HepG2 (cell line): Measurements from ENCODE around the gene NCOA4. TPM values are rescaled to one million over a fixed set of nuclear protein-coding genes. Genes with fewer than 3 reads are reported as not detected.
"Not testable (repeated sequence)": the region's sequence is repeated elsewhere in the genome, so short reads cannot be mapped to it uniquely, and the experiment has no call there.

Source experiments
- ARID3A ChIP-seq: IDR thresholded peaks from 2 replicates; pipeline ENCODE4 v1.6.1; 2012; ENCODE audit warnings: low read depth, low read length, improper control_type of control experiment
- ARID5B ChIP-seq: IDR thresholded peaks from 2 replicates; pipeline ENCODE4 v1.4.0; 2020; ENCODE audit warnings: mild to moderate bottlenecking, missing genetic modification reagents
- ATF4 ChIP-seq, 2 experiments: fragments of 450-650 bp in 1 of 2; sonication (generic) in 1 of 2; formaldehyde crosslinking; IDR thresholded peaks; 2 replicates each; pipeline versions ENCODE4 v1.5.0 to v1.8.0; 2020 to 2022; ENCODE audit warnings: mild to moderate bottlenecking in 1 of 2, missing genetic modification reagents in 1 of 2
- EP300 ChIP-seq, 3 experiments: sonication (generic) in 1 of 3; formaldehyde crosslinking in 1 of 3; IDR thresholded peaks; 2 replicates each; pipeline versions ENCODE4 v1.5.1 to v1.6.1; 2011 to 2020; ENCODE audit warnings: low read depth in 2 of 3, low read length in 2 of 3, borderline replicate concordance in 1 of 3, improper control_type of control experiment in 1 of 3, mild to moderate bottlenecking in 1 of 3, missing genetic modification reagents in 1 of 3, moderate library complexity in 1 of 3
- ERF ChIP-seq: IDR thresholded peaks from 2 replicates; pipeline ENCODE4 v1.6.1; 2018; ENCODE audit warnings: missing biosample characterization, missing genetic modification reagents
- FOXK1 ChIP-seq: sonication (generic); formaldehyde crosslinking; IDR thresholded peaks from 2 replicates; pipeline ENCODE4 v1.4.0; 2020; ENCODE audit warnings: low read depth, missing genetic modification reagents, borderline replicate concordance
- GABPB1 ChIP-seq: IDR thresholded peaks from 2 replicates; pipeline ENCODE4 v1.6.1; 2016; ENCODE audit warnings: mild to moderate bottlenecking, missing genetic modification reagents, moderate library complexity, missing compliant biosample characterization
- GFI1 ChIP-seq: sonication (generic); formaldehyde crosslinking; IDR thresholded peaks from 2 replicates; pipeline ENCODE4 v1.5.0; 2020; ENCODE audit warnings: missing genetic modification reagents, mild to moderate bottlenecking, borderline replicate concordance
- HDAC1 ChIP-seq: sonication (generic); formaldehyde crosslinking; IDR thresholded peaks from 2 replicates; pipeline ENCODE4 v1.5.1; 2020; ENCODE audit warnings: mild to moderate bottlenecking, missing genetic modification reagents
- HOMEZ ChIP-seq: IDR thresholded peaks from 2 replicates; pipeline ENCODE4 v1.6.1; 2016; ENCODE audit warnings: low read depth
- ISL2 ChIP-seq: sonication (generic); formaldehyde crosslinking; IDR thresholded peaks from 2 replicates; pipeline ENCODE4 v1.5.0; 2020; ENCODE audit warnings: missing genetic modification reagents
- MAF1 ChIP-seq: sonication (generic); formaldehyde crosslinking; IDR thresholded peaks from 2 replicates; pipeline ENCODE4 v1.5.0; 2020; ENCODE audit warnings: missing genetic modification reagents, borderline replicate concordance
- MED1 ChIP-seq: sonication (generic); formaldehyde crosslinking; IDR thresholded peaks from 2 replicates; pipeline ENCODE4 v1.4.0; 2020; ENCODE audit warnings: missing genetic modification reagents
- NCOA2 ChIP-seq: sonication (generic); formaldehyde crosslinking; IDR thresholded peaks from 2 replicates; pipeline ENCODE4 v1.8.0; 2022; ENCODE audit warnings: inconsistent platforms
- NCOR1 ChIP-seq: fragments of 200-600 bp; sonication (generic); IDR thresholded peaks from 2 replicates; pipeline ENCODE4 v1.7.0; 2017; ENCODE audit warnings: antibody characterized with exemption, low read length, borderline replicate concordance
- NR2C2 ChIP-seq: sonication (generic); formaldehyde crosslinking; IDR thresholded peaks from 2 replicates; pipeline ENCODE4 v1.4.0; 2020; ENCODE audit warnings: missing genetic modification reagents, mild to moderate bottlenecking, moderate library complexity, borderline replicate concordance
- YEATS4 ChIP-seq: sonication (generic); formaldehyde crosslinking; IDR thresholded peaks from 2 replicates; pipeline ENCODE4 v1.4.0; 2020; ENCODE audit warnings: missing genetic modification reagents, borderline replicate concordance
- ZNF264 ChIP-seq: sonication (generic); formaldehyde crosslinking; IDR thresholded peaks from 2 replicates; pipeline ENCODE4 v1.4.0; 2020; ENCODE audit warnings: missing genetic modification reagents
- ZNF501 ChIP-seq: sonication (generic); formaldehyde crosslinking; IDR thresholded peaks from 2 replicates; pipeline ENCODE4 v1.5.1; 2020; ENCODE audit warnings: mild to moderate bottlenecking, moderate library complexity, missing genetic modification reagents
- ZNF644 ChIP-seq: IDR thresholded peaks from 2 replicates; pipeline ENCODE4 v1.6.1; 2016; ENCODE audit warnings: low read depth
- polyA plus RNA-seq, 8 experiments: library from polyadenylated mRNA; depleted of rRNA in 3 of 8; stranded (reverse) in 7 of 8; unstranded in 1 of 8; fragments of >200 nt; fragmentation: Illumina TruSeq in 4 of 8; extraction: Trizol in 4 of 8; gene quantifications; 2 replicates each; pipeline versions ENCODE4 v1.2.1 to v1.2.3, GENCODE V29; 2011 to 2016; ENCODE audit warnings: low read depth in 4 of 8, missing spikeins in 1 of 8, mixed read lengths in 1 of 8; ENCODE audit not compliant: insufficient read depth in 1 of 8
- total RNA-seq, 5 experiments: library from RNA; depleted of rRNA; stranded (reverse); fragments of >200 nt; fragmentation: Illumina TruSeq; extraction: Trizol; gene quantifications; 2 replicates each; pipeline ENCODE4 v1.2.3, GENCODE V29; 2016; ENCODE audit warnings: low read depth in 1 of 5

Gene NCOA4
- total and polyA plus RNA-seq, 2 of the 13 experiments (the other 11 are each of a cell fraction or from before 2014, with no cell fraction given): 306 to 400 TPM

- TF ChIP-seq FOXK1 (CRISPR knock-in tag): peak; percentile 59; the same call in 1 of the 2 replicates
- TF ChIP-seq ATF4 (CRISPR knock-in tag; IDR thresholded peaks at IDR 0.05): peak in 1 of 2 experiments; percentile 26; a peak in 1 of 4 replicates
- peak; percentile 89 for TF ChIP-seq ARID3A
- TF ChIP-seq GFI1: 0 out of 2 replicates have a peak, but pooled peaks have one; percentile 18
- peak; percentile 71; the same call in 1 of the 2 replicates for TF ChIP-seq ERF
- TF ChIP-seq NCOA2 (CRISPR knock-in tag): peak; percentile 81
- TF ChIP-seq NCOR1: peak; percentile 69; the same call in 1 of the 2 replicates
- peak in 1 of 2 experiments; percentile 75; a peak in 2 of 4 replicates for TF ChIP-seq EP300 (IDR thresholded peaks at IDR 0.05; ENCODE audit: low read depth in 2 of 2, low read length in 2 of 2)
- not testable (repeated sequence) for TF ChIP-seq EP300 (CRISPR knock-in tag; IDR thresholded peaks at IDR 0.05; ENCODE audit: borderline replicate concordance)
- peak; percentile 99 for TF ChIP-seq ZNF264 (CRISPR knock-in tag)
- 0 out of 2 replicates have a peak, but pooled peaks have one; percentile 35 for TF ChIP-seq YEATS4 (CRISPR knock-in tag)
- peak; percentile 75 for TF ChIP-seq HDAC1 (CRISPR knock-in tag)
- 0 out of 2 replicates have a peak, but pooled peaks have one; percentile 29 for TF ChIP-seq MAF1 (CRISPR knock-in tag)
- peak; percentile 48; the same call in 1 of the 2 replicates for TF ChIP-seq NR2C2 (CRISPR knock-in tag)
- peak; percentile 40; the same call in 1 of the 2 replicates for TF ChIP-seq GABPB1 (CRISPR knock-in tag)
- peak; percentile 91 for TF ChIP-seq ARID5B
- peak; percentile 70 for TF ChIP-seq ISL2 (CRISPR knock-in tag)
- peak; percentile 73 for TF ChIP-seq ZNF644 (CRISPR knock-in tag)
- peak; percentile 57; the same call in 1 of the 2 replicates for TF ChIP-seq HOMEZ (CRISPR knock-in tag)
- TF ChIP-seq ZNF501 (CRISPR knock-in tag): 0 out of 2 replicates have a peak, but pooled peaks have one; percentile 21
- peak; percentile 90 for TF ChIP-seq MED1 (CRISPR knock-in tag)
Measured at GRCh38 chr10:46002189-46002687, 28.2 kb downstream of the NCOA4 start (continued).
